GM12801 (cell line): ENCODE results near the gene SEPTIN8.

Experiments used
- CTCF ChIP-seq: IDR thresholded peaks from one replicate; pipeline ENCODE4 v1.5.1; 2011; ENCODE audit warnings: control low read depth; ENCODE audit not compliant: insufficient read length; ENCODE audit errors: extremely low read depth

SEPTIN8 gene

GRCh38 chr5:132785365-132785764 lies 8.3 kb upstream of the SEPTIN8 start:
- no peak for TF ChIP-seq CTCF

DNA sequence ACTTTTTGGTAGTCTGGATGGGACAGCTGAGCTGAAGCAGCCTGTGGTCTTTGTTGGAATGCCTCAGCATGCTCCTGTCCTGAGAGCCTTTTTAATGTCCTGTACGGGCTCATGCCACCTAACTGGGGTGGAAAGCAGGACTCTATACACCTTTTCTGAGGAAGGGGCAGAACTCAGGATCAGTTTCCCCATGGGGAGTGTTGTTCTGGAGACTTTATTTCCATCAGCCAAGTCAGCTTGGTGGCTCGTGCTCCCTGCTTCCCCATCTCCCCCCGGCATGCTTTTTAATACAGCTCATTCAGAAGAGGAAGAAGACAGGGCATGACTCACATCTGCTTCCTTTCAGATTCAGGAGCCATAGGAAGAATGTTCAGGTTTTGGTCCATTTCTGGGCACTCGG lies 5.1 kb upstream of the SEPTIN8 start:
- TF ChIP-seq CTCF, result no peak

DNA sequence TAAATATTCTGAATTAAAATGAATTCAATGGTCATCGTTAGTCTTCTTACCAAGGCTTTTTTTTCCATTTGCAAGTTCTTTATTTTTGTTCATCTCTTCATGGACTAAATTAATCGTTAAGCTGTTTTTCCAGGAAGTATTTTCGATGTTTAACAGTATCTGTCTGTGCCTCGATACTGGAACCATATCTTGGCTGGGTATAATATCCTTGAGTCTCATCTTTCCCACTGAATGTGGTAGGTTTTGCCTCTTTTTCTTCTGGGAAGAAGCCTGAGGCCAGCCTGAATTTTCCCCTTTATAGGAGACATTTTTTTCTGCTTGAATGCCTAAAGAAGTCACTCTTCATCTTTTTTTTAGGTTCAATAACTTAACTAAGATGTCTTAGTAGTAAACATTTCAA lies 4.0 kb upstream of the SEPTIN8 start:
- no peak for TF ChIP-seq CTCF

- no peak for TF ChIP-seq CTCF
These were observed 3.5 kb upstream of the SEPTIN8 start for GRCh38 chr5:132780577-132780976.

DNA sequence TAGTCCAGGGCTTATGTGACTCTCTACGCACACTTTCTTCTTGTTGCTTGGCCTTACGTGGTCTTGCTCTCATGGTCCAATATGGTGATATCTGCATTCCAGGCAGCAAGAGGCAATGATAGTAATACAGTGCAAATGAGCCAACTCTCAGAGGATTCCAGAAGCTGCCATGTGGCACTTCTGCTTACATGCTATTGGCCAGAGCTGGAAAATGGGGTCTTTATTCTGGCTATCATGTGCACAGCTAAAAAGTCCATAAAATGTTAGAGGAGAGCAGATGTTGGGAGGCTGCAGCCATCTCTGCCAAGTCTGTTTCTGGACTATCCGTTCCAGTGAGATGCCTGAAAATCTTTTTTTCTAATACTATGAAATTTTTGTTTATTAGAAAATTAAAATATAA lies 2.9 kb upstream of the SEPTIN8 start:
- no peak for TF ChIP-seq CTCF

- no peak for TF ChIP-seq CTCF
These were observed 1.8 kb upstream of the SEPTIN8 start for GRCh38 chr5:132778856-132779255.

GRCh38 chr5:132778129-132778528 lies 1.1 kb upstream of the SEPTIN8 start:
- TF ChIP-seq CTCF, result no peak

GRCh38 chr5:132776938-132777208 lies 166 bp downstream of the SEPTIN8 start:
- TF ChIP-seq CTCF, result no peak
